B cell (primary cell): ENCODE data around the gene PITPNM1.

Source experiments
- CTCF ChIP-seq: fragments of 200-600 bp; IDR thresholded peaks from one replicate; pipeline ENCODE4 v1.8.0; 2022; ENCODE audit warnings: antibody characterized with exemption, mild to moderate bottlenecking
- EZH2 ChIP-seq: IDR thresholded peaks from 2 replicates; pipeline ENCODE4 v1.6.1; 2012; ENCODE audit warnings: borderline replicate concordance, low read depth, mild to moderate bottlenecking, moderate library complexity, low read length; ENCODE audit not compliant: insufficient read depth, poor library complexity, severe bottlenecking

- TF ChIP-seq CTCF (no peak), EZH2 (no peak)
Observed at GRCh38 chr11:67501854-67502253, 3.3 kb downstream of the PITPNM1 start.
